H1 (cell line): ENCODE data around the gene FBXO38. TPM values are rescaled to one million over a fixed set of nuclear protein-coding genes. Genes with fewer than 3 reads are reported as not detected.

Experiments used
- EP300 ChIP-seq, 2 experiments: IDR thresholded peaks; 1 replicate in 1 of 2; 2 replicates in 1 of 2; pipeline ENCODE4 v1.6.1; 2011 to 2012; ENCODE audit warnings: low read depth in 2 of 2, low read length in 2 of 2, mild to moderate bottlenecking in 2 of 2, borderline replicate concordance in 1 of 2, inconsistent platforms in 1 of 2, moderate library complexity in 1 of 2
- KDM4A ChIP-seq: IDR thresholded peaks from one replicate; pipeline ENCODE4 v1.7.1; 2012; ENCODE audit warnings: low read depth, mild to moderate bottlenecking, moderate library complexity, low read length, inconsistent platforms; ENCODE audit not compliant: severe bottlenecking
- RXRA ChIP-seq: IDR thresholded peaks from 2 replicates; pipeline ENCODE4 v1.6.1; 2011; ENCODE audit warnings: low read depth, mild to moderate bottlenecking, low read length, moderate library complexity; ENCODE audit not compliant: insufficient read depth
- polyA plus RNA-seq, 7 experiments: library from polyadenylated mRNA; depleted of rRNA in 3 of 7; stranded (reverse) in 5 of 7; unstranded in 2 of 7; fragments of >200 nt in 5 of 7; fragments of 200-250 nt in 2 of 7; gene quantifications; 1 replicate in 5 of 7; 2 replicates in 1 of 7; 4 replicates in 1 of 7; pipeline versions ENCODE4 v1.2.1 to v1.2.3, GENCODE V29; 2011 to 2013; ENCODE audit warnings: missing spikeins in 2 of 7, mixed read lengths in 2 of 7
- total RNA-seq: library from RNA; stranded (reverse); fragmentation: NEBNext Ultra II Directional; extraction: Animal tissue kit (Norgen Biotek cat#: 25700); gene quantifications from 2 replicates; pipeline ENCODE4 v1.2.1, GENCODE V29; 2021

FBXO38 gene
- total and polyA plus RNA-seq, 2 of the 8 experiments (the other 6 are each of a cell fraction or from before 2014, with no cell fraction given): 9.1 to 34.3 TPM

- no peak for TF ChIP-seq EP300 (IDR thresholded peaks at IDR 0.05; ENCODE audit: borderline replicate concordance in 1 of 2, low read depth in 2 of 2, low read length in 2 of 2)
- TF ChIP-seq RXRA: no peak
- no peak for TF ChIP-seq KDM4A
These were observed 15.5 kb upstream of the FBXO38 start (continued) for GRCh38 chr5:148368299-148368698.
